SH-SY5Y (cell line): ENCODE results near the gene JAG1.

Experiments
- GATA2 ChIP-seq: IDR thresholded peaks from 2 replicates; pipeline ENCODE4 v1.6.1; 2011; ENCODE audit warnings: mild to moderate bottlenecking, low read depth, low read length
- GATA3 ChIP-seq: IDR thresholded peaks from 2 replicates; pipeline ENCODE4 v1.6.1; 2011; ENCODE audit warnings: low read depth, mild to moderate bottlenecking, low read length, moderate library complexity

GRCh38 chr20:10595985-10596384, 77.8 kb downstream of the JAG1 start:
- TF ChIP-seq GATA2 (no peak), GATA3 (no peak)
